Subcutaneous abdominal adipose tissue (tissue), 5 donors: ENCODE results near the gene FOS.
"Not testable (repeated sequence)": the region's sequence is repeated elsewhere in the genome, so short reads cannot be mapped to it uniquely, and the experiment has no call there.

Experiments
- H3K27ac ChIP-seq: one replicate; pipeline ENCODE4 v1.7.0; 2013; ENCODE audit warnings: low read depth, mild to moderate bottlenecking, inconsistent platforms, low read length, moderate library complexity
- H3K27me3 ChIP-seq, 5 donors: one replicate each; pipeline ENCODE4 v1.7.0; 2013; ENCODE audit warnings: low read length in 5 of 5, inconsistent platforms in 1 of 5; ENCODE audit not compliant: control insufficient read depth in 5 of 5, insufficient read depth in 4 of 5
- H3K36me3 ChIP-seq, 5 donors: one replicate each; pipeline ENCODE4 v1.7.0; 2013; ENCODE audit warnings: low read length in 5 of 5; ENCODE audit not compliant: control insufficient read depth in 5 of 5, insufficient read depth in 5 of 5
- H3K4me1 ChIP-seq, 5 donors: one replicate each; pipeline ENCODE4 v1.7.0; 2013; ENCODE audit warnings: low read length in 5 of 5, mild to moderate bottlenecking in 3 of 5, moderate library complexity in 1 of 5; ENCODE audit not compliant: control insufficient read depth in 5 of 5, insufficient read depth in 5 of 5
- H3K4me3 ChIP-seq, 5 donors: one replicate each; pipeline ENCODE4 v1.7.0; 2013; ENCODE audit warnings: low read length in 5 of 5, low read depth in 1 of 5
- H3K9ac ChIP-seq, 5 donors: one replicate each; pipeline ENCODE4 v1.7.0; 2013; ENCODE audit warnings: low read length in 5 of 5, mild to moderate bottlenecking in 4 of 5, moderate library complexity in 3 of 5
- H3K9me3 ChIP-seq, 5 donors: one replicate each; pipeline ENCODE4 v1.7.0; 2013; ENCODE audit warnings: low read length in 5 of 5; ENCODE audit not compliant: control insufficient read depth in 5 of 5
- donor health status: healthy.
- donor health status: healthy.
- donor health status: healthy.
- donor health status: healthy.
- donor health status: healthy.

Gene FOS

GRCh38 chr14:75278422-75279152, at the start of gene FOS:
Gene FOS (plus strand): TSS chr14:75278828. CDS start chr14:75278983, 155 bp downstream.
- H3K4me3 ChIP-seq = peak within 1 kb of the TSS; percentile 98 to 100 (median 99)
- peaks cover 11 to 63% (median 47%) of the 10 kb centered on the region in 5 donors for H3K4me1 ChIP-seq
- peaks cover 0 to 5% (median 0%) of the 10 kb centered on the region in 5 donors for H3K27me3 ChIP-seq
- peak within 1 kb of the TSS; percentile 52 to 97 (median 92) for H3K9ac ChIP-seq
- no peaks in the 10 kb centered on the region for H3K9me3 ChIP-seq
- H3K27ac ChIP-seq = peak within 1 kb of the TSS; percentile 93
- peaks cover 3 to 29% (median 28%) of the 10 kb centered on the region in 5 donors for H3K36me3 ChIP-seq

- Histone ChIP-seq H3K9me3 (no peaks in the 10 kb centered on the region), H3K4me3 (no peak overlapping the region), H3K36me3 (no peaks in the 10 kb centered on the region), H3K9ac (no peak overlapping the region), H3K27ac (no peak overlapping the region), H3K4me1 (peaks cover 0 to 26% (median 15%) of the 10 kb centered on the region in 5 donors), H3K27me3 (no peaks in the 10 kb centered on the region)
These were observed 48.9 kb upstream of the FOS start for GRCh38 chr14:75229661-75230139.

GRCh38 chr14:75230140-75230792, 48.4 kb upstream of the FOS start:
- peaks cover 0 to 26% (median 15%) of the 10 kb centered on the region in 5 donors for H3K4me1 ChIP-seq

GRCh38 chr14:75231320-75231719, 47.3 kb upstream of the FOS start:
- H3K9ac ChIP-seq = no peak overlapping the region

More at GRCh38 chr14:75230140-75230792, 48.4 kb upstream of the FOS start:
- Histone ChIP-seq H3K4me3 (no peak overlapping the region), H3K27me3 (no peaks in the 10 kb centered on the region), H3K27ac (no peak overlapping the region), H3K36me3 (no peaks in the 10 kb centered on the region), H3K9me3 (no peaks in the 10 kb centered on the region), H3K9ac (no peak overlapping the region)

GRCh38 chr14:75232191-75232590, 46.4 kb upstream of the FOS start:
- no peaks in the 10 kb centered on the region for H3K9me3 ChIP-seq
- H3K4me1 ChIP-seq = peaks cover 5 to 38% (median 15%) of the 10 kb centered on the region in 5 donors
- H3K36me3 ChIP-seq = no peaks in the 10 kb centered on the region
- no peak overlapping the region for H3K4me3 ChIP-seq
- H3K27me3 ChIP-seq = no peaks in the 10 kb centered on the region
- H3K9ac ChIP-seq = no peak overlapping the region
- no peak overlapping the region for H3K27ac ChIP-seq

More at GRCh38 chr14:75231320-75231719, 47.3 kb upstream of the FOS start:
- H3K27ac ChIP-seq = no peak overlapping the region
- no peaks in the 10 kb centered on the region for H3K36me3 ChIP-seq
- H3K27me3 ChIP-seq = no peaks in the 10 kb centered on the region
- H3K9me3 ChIP-seq = no peaks in the 10 kb centered on the region
- peaks cover 0 to 29% (median 15%) of the 10 kb centered on the region in 5 donors for H3K4me1 ChIP-seq
- no peak overlapping the region for H3K4me3 ChIP-seq

GRCh38 chr14:75232597-75232996, 46.0 kb upstream of the FOS start:
- H3K4me3 ChIP-seq = no peak overlapping the region
- no peak overlapping the region for H3K9ac ChIP-seq
- no peaks in the 10 kb centered on the region for H3K9me3 ChIP-seq
- no peaks in the 10 kb centered on the region for H3K27me3 ChIP-seq
- peaks cover 6 to 42% (median 18%) of the 10 kb centered on the region in 5 donors for H3K4me1 ChIP-seq
- no peak overlapping the region for H3K27ac ChIP-seq
- no peaks in the 10 kb centered on the region for H3K36me3 ChIP-seq

GRCh38 chr14:75234173-75235115, 44.2 kb upstream of the FOS start:
- Histone ChIP-seq H3K27me3 (no peaks in the 10 kb centered on the region), H3K4me3 (no peak overlapping the region), H3K27ac (no peak overlapping the region), H3K9ac (no peak overlapping the region), H3K4me1 (peaks cover 6 to 36% (median 23%) of the 10 kb centered on the region in 5 donors), H3K9me3 (no peaks in the 10 kb centered on the region), H3K36me3 (no peaks in the 10 kb centered on the region)

- H3K4me3 ChIP-seq, H3K27ac ChIP-seq, H3K9me3 ChIP-seq, H3K9ac ChIP-seq, H3K36me3 ChIP-seq, H3K27me3 ChIP-seq: not testable (repeated sequence)
- H3K4me1 ChIP-seq = peaks cover 2 to 28% (median 16%) of the 10 kb centered on the region in 5 donors
These were observed 43.4 kb upstream of the FOS start for GRCh38 chr14:75235198-75235597.

- Histone ChIP-seq H3K9ac (no peak overlapping the region), H3K9me3 (no peaks in the 10 kb centered on the region), H3K27ac (no peak overlapping the region), H3K36me3 (no peaks in the 10 kb centered on the region), H3K4me1 (peaks cover 0 to 22% (median 12%) of the 10 kb centered on the region in 5 donors), H3K27me3 (no peaks in the 10 kb centered on the region), H3K4me3 (no peak overlapping the region)
These were observed 42.2 kb upstream of the FOS start for GRCh38 chr14:75236467-75236866.
